GM10847 (cell line): ENCODE data around the gene SMC5.

Source experiments
- POLR2A ChIP-seq: IDR thresholded peaks from 2 replicates; pipeline ENCODE4 v1.6.1; 2011; ENCODE audit not compliant: insufficient read length; ENCODE audit errors: extremely low read depth

SMC5 gene

GRCh38 chr9:70260007-70260443, 1.2 kb downstream of the SMC5 start:
- no peak for TF ChIP-seq POLR2A

GRCh38 chr9:70260606-70261005, 1.8 kb downstream of the SMC5 start:
- TF ChIP-seq POLR2A, result no peak

GRCh38 chr9:70261131-70261870, 2.5 kb downstream of the SMC5 start:
- no peak for TF ChIP-seq POLR2A

- no peak for TF ChIP-seq POLR2A
Observed at GRCh38 chr9:70262366-70262765, 3.6 kb downstream of the SMC5 start.

- no peak for TF ChIP-seq POLR2A
Observed at GRCh38 chr9:70262948-70263347, 4.2 kb downstream of the SMC5 start.

- TF ChIP-seq POLR2A, result no peak
Observed at GRCh38 chr9:70263421-70263820, 4.6 kb downstream of the SMC5 start.

- TF ChIP-seq POLR2A, result no peak
Observed at GRCh38 chr9:70278305-70278704, 19.5 kb downstream of the SMC5 start.

GRCh38 chr9:70283848-70284247, 25.1 kb downstream of the SMC5 start:
- no peak for TF ChIP-seq POLR2A

- no peak for TF ChIP-seq POLR2A
Observed at GRCh38 chr9:70285246-70285645, 26.5 kb downstream of the SMC5 start.

GRCh38 chr9:70285981-70286598, 27.3 kb downstream of the SMC5 start:
- no peak for TF ChIP-seq POLR2A

GRCh38 chr9:70290626-70291025, 31.8 kb downstream of the SMC5 start:
- TF ChIP-seq POLR2A, result no peak

GRCh38 chr9:70291446-70291845, 32.7 kb downstream of the SMC5 start:
- TF ChIP-seq POLR2A, result no peak

- no peak for TF ChIP-seq POLR2A
Observed at GRCh38 chr9:70292253-70292652, 33.5 kb downstream of the SMC5 start.

- TF ChIP-seq POLR2A, result no peak
Observed at GRCh38 chr9:70293214-70293613, 34.4 kb downstream of the SMC5 start.

- TF ChIP-seq POLR2A, result no peak
Observed at GRCh38 chr9:70297141-70297540, 38.4 kb downstream of the SMC5 start.

- no peak for TF ChIP-seq POLR2A
Observed at GRCh38 chr9:70298245-70298771, 39.5 kb downstream of the SMC5 start.

GRCh38 chr9:70303268-70303667, 44.5 kb downstream of the SMC5 start:
- TF ChIP-seq POLR2A, result no peak

- TF ChIP-seq POLR2A, result no peak
Observed at GRCh38 chr9:70304810-70305209, 46.0 kb downstream of the SMC5 start.
